HEK293T (cell line): ENCODE data around the gene S100A6.
"Not testable (repeated sequence)": the region's sequence is repeated elsewhere in the genome, so short reads cannot be mapped to it uniquely, and the experiment has no call there.

Source experiments
- CTCF ChIA-PET: fragments of 350-600 bp; formaldehyde crosslinking; extraction: SDS; loops from one replicate; lab custom pipeline; 2021; ENCODE audit warnings: antibody characterized with exemption, inconsistent platforms; lab: Yijun Ruan, JAX
- POLR2A ChIA-PET: fragments of 350-600 bp; formaldehyde crosslinking; extraction: SDS; loops from one replicate; lab custom pipeline; 2020; ENCODE audit warnings: antibody characterized with exemption, inconsistent platforms; lab: Yijun Ruan, JAX
- DNase-seq: peaks from one replicate; pipeline ENCODE4 v3.0.0; 2012; ENCODE audit warnings: mixed read lengths; ENCODE audit errors: extremely low spot score
- ARNT ChIP-seq: fragments of 450-650 bp; IDR thresholded peaks from 2 replicates; pipeline ENCODE4 v1.6.1; 2017; ENCODE audit warnings: mild to moderate bottlenecking
- BHLHE40 ChIP-seq: fragments of 450-650 bp; IDR thresholded peaks from 2 replicates; pipeline ENCODE4 v1.6.1; 2016; ENCODE audit warnings: mild to moderate bottlenecking, moderate library complexity, borderline replicate concordance
- CTBP1 ChIP-seq: fragments of 450-650 bp; IDR thresholded peaks from 2 replicates; pipeline ENCODE4 v1.6.1; 2016; ENCODE audit warnings: borderline replicate concordance
- ELF4 ChIP-seq: fragments of 450-650 bp; IDR thresholded peaks from 2 replicates; pipeline ENCODE4 v1.6.1; 2017; ENCODE audit warnings: antibody characterized with exemption
- FOXA1 ChIP-seq: fragments of 450-650 bp; IDR thresholded peaks from 2 replicates; pipeline ENCODE4 v1.6.1; 2016; ENCODE audit warnings: mild to moderate bottlenecking
- FOXK2 ChIP-seq: fragments of 450-650 bp; IDR thresholded peaks from 2 replicates; pipeline ENCODE4 v1.6.1; 2016; ENCODE audit warnings: mild to moderate bottlenecking
- FOXM1 ChIP-seq: fragments of 450-650 bp; IDR thresholded peaks from 2 replicates; pipeline ENCODE4 v1.6.1; 2017; ENCODE audit warnings: mild to moderate bottlenecking, borderline replicate concordance
- HDGF ChIP-seq: fragments of 450-650 bp; IDR thresholded peaks from 2 replicates; pipeline ENCODE4 v1.6.1; 2017; ENCODE audit warnings: antibody characterized with exemption, borderline replicate concordance
- L3MBTL2 ChIP-seq: fragments of 450-650 bp; conservative IDR thresholded peaks from 2 replicates; pipeline ENCODE4 v1.6.1; 2016; ENCODE audit warnings: mild to moderate bottlenecking
- LEF1 ChIP-seq: fragments of 450-650 bp; IDR thresholded peaks from 2 replicates; pipeline ENCODE4 v1.6.1; 2017; ENCODE audit warnings: mild to moderate bottlenecking, borderline replicate concordance
- NFRKB ChIP-seq: fragments of 450-650 bp; IDR thresholded peaks from 2 replicates; pipeline ENCODE4 v1.6.1; 2016; ENCODE audit warnings: mild to moderate bottlenecking, moderate library complexity
- PKNOX1 ChIP-seq: fragments of 450-650 bp; IDR thresholded peaks from 2 replicates; pipeline ENCODE4 v1.6.1; 2016
- SP1 ChIP-seq: fragments of 450-650 bp; IDR thresholded peaks from 2 replicates; pipeline ENCODE4 v1.6.1; 2017
- SUZ12 ChIP-seq: fragments of 450-650 bp; IDR thresholded peaks from 2 replicates; pipeline ENCODE4 v1.6.1; 2016; ENCODE audit warnings: mild to moderate bottlenecking
- TARDBP ChIP-seq: fragments of 450-650 bp; IDR thresholded peaks from 2 replicates; pipeline ENCODE4 v1.6.1; 2016
- ZNF384 ChIP-seq: fragments of 450-650 bp; IDR thresholded peaks from 2 replicates; pipeline ENCODE4 v1.6.1; 2016

Gene S100A6

GRCh38 chr1:153527683-153528040, 8.1 kb downstream of the S100A6 start:
- TF ChIP-seq SUZ12, result no peak
- TF ChIP-seq PKNOX1, result no peak
- TF ChIP-seq ZNF384, result no peak
- no peak for TF ChIP-seq SP1
- no peak for TF ChIP-seq NFRKB
- no peak for TF ChIP-seq ARNT
- TF ChIP-seq FOXK2, result no peak
- TF ChIP-seq ELF4, result no peak
- TF ChIP-seq TARDBP, result no peak
- no peak for TF ChIP-seq FOXM1
- TF ChIP-seq FOXA1, result no peak
- no peak for TF ChIP-seq L3MBTL2
- POLR2A ChIA-PET, result interaction anchor here (0.7 to 1.9 kb wide), 2 partner anchors 100 to 106 kb away, joined by 3 to 6 read pairs; partner anchors contain the start of genes CHTOP and S100A13
- CTCF ChIA-PET, result no interaction called here
- no peak for DNase-seq

DNA sequence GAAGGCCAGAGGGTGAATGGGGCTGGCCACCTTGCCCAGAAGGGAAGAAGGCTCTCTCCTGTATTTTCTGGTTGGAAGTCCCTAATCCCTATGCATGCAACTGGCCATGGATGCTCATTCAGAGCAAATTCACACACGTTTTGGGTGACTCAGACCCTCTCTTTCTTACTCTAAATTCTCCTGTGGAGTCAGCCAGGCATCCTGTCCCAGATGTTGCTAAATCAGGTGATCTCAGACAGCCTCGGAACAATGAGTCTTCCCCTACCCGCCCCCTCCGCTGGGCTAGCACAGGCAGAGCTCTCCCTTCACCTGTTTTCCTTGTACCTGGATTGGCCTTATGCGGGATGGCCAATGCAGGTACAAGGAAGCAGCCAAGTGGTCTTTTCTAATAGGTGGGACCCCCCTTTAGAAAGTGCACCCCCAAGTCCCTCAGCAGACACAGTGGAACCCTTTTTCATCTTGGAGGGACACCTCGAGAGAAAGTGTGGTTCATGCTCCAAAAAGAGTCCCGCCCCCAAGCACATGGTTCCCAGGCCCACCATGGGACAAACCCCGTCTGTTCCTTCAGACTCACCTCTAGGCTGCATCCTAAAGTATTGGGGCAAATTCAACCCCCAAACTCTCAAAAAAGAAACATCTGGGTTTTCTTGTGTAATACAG, 8.6 kb downstream of the S100A6 start:
- CTCF ChIA-PET, result interaction anchor here (2.8 kb wide), 1 partner anchor 100 kb away, joined by 11 read pairs; the partner anchor contains the start of gene S100A13
- TF ChIP-seq FOXM1 (no peak), ELF4 (no peak)
- POLR2A ChIA-PET, result interaction anchor here (1.9 kb wide), 1 partner anchor 107 kb away, joined by 6 read pairs; the partner anchor contains the start of gene CHTOP
- DNase-seq, result no peak

GRCh38 chr1:153526132-153526543, 9.7 kb downstream of the S100A6 start:
- ChIA-PET CTCF (interaction anchor here (0.5 to 2.8 kb wide), 3 partner anchors 101 to 1893 kb away, joined by 3 to 11 read pairs (median 4); partner anchors contain the start of gene S100A13), POLR2A (interaction anchor here (1.9 kb wide), 1 partner anchor 108 kb away, joined by 6 read pairs; the partner anchor contains the start of gene CHTOP)
- TF ChIP-seq NFRKB, result no peak
- no peak for DNase-seq

- DNase-seq, result no peak
- POLR2A ChIA-PET, result no interaction called here
- TF ChIP-seq HDGF (no peak), FOXA1 (no peak), TARDBP (no peak), ELF4 (no peak), ARNT (no peak), BHLHE40 (no peak), NFRKB (no peak), LEF1 (no peak), SUZ12 (no peak)
- CTCF ChIA-PET, result interaction anchor here (0.5 to 2.8 kb wide), 4 partner anchors 21 to 170 kb away, joined by 3 to 11 read pairs (median 4); partner anchors contain the start of genes S100A13 and S100A4
Observed at GRCh38 chr1:153525088-153525728, 10.6 kb downstream of the S100A6 start.

DNA sequence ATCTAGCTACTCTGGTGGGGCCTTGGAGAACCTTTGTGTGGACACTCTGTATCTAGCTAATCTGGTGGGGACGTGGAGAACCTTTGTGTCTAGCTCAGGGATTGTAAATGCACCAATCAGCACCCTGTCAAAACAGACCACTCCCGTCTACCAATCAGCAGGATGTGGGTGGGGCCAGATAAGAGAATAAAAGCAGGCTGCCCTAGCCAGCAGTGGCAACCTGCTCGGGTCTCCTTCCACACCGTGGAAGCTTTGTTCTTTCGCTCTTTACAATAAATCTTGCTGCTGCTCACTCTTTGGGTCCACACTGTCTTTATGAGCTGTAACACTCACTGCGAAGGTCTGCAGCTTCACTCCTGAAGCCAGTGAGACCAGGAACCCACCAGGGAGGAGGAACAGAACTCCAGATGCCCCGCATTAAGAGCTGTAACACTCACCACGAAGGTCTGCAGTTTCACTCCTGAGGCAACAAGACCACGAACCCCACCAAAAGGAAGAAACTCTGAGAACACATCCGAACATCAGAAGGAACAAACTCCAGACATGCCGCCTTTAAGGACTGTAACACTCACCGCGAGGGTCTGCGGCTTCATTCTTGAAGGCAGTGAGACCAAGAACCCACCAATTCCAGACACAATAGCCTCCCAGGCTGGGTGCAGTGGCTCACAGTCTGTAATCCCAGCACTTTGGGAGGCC, 13.3 kb downstream of the S100A6 start:
- CTCF ChIA-PET, result interaction anchor here (3.3 kb wide), 1 partner anchor 10 kb away, joined by 16 read pairs; no protein-coding TSS in a partner anchor
- DNase-seq, POLR2A ChIA-PET: not testable (repeated sequence)

GRCh38 chr1:153521808-153522207, 14.0 kb downstream of the S100A6 start:
- POLR2A ChIA-PET, result not testable (repeated sequence)

GRCh38 chr1:153520818-153521476, 14.8 kb downstream of the S100A6 start:
- TF ChIP-seq ELF4 (no peak), FOXK2 (no peak), ZNF384 (no peak), LEF1 (no peak), ARNT (no peak), L3MBTL2 (no peak), FOXA1 (no peak), SUZ12 (no peak), FOXM1 (no peak), NFRKB (no peak), SP1 (no peak), TARDBP (no peak), BHLHE40 (no peak), HDGF (no peak), PKNOX1 (no peak), CTBP1 (no peak)
- DNase-seq, result no peak
- CTCF ChIA-PET, result interaction anchor here (0.6 to 3.3 kb wide), 4 partner anchors 11 to 465 kb away, joined by 3 to 16 read pairs (median 6); partner anchors contain the start of gene RAB13
- POLR2A ChIA-PET, result interaction anchor here (1.0 to 1.8 kb wide), 4 partner anchors 47 to 263 kb away, joined by 3 to 10 read pairs (median 4); partner anchors contain the start of genes CHTOP, S100A1 and S100A13

More at GRCh38 chr1:153521808-153522207, 14.0 kb downstream of the S100A6 start:
- not testable (repeated sequence) for DNase-seq
- CTCF ChIA-PET, result interaction anchor here (3.3 kb wide), 1 partner anchor 11 kb away, joined by 16 read pairs; no protein-coding TSS in a partner anchor

GRCh38 chr1:153520137-153520691, 15.6 kb downstream of the S100A6 start:
- DNase-seq, result not testable (repeated sequence)
- ChIA-PET POLR2A (interaction anchor here (1.0 to 1.8 kb wide), 4 partner anchors 48 to 263 kb away, joined by 3 to 10 read pairs (median 4); partner anchors contain the start of genes CHTOP, S100A1 and S100A13), CTCF (interaction anchor here (0.6 to 3.3 kb wide), 4 partner anchors 9 to 292 kb away, joined by 4 to 16 read pairs (median 6); no protein-coding TSS in a partner anchor)
